Activated CD4-positive, alpha-beta T cell treated with anti-CD3 and anti-CD28 coated beads, Interleukin-2, amount 50 U/mL, for 1 hour (primary cell): ENCODE measurements around the gene ZNF438.
A peak's percentile ranks its signal among the peaks of the same experiment; 100 is the strongest.
"Not testable (repeated sequence)": the region's sequence is repeated elsewhere in the genome, so short reads cannot be mapped to it uniquely, and the experiment has no call there.

Experiments
- DNase-seq: peaks from one replicate; pipeline ENCODE4 v3.0.0-alpha.2; 2020

Gene ZNF438

GRCh38 chr10:31031558-31032257, at the start of gene ZNF438:
Gene ZNF438 (minus strand): TSS chr10:31031865. CDS start chr10:30877034, 154,831 bp downstream.
- peak; percentile 92 for DNase-seq

DNA sequence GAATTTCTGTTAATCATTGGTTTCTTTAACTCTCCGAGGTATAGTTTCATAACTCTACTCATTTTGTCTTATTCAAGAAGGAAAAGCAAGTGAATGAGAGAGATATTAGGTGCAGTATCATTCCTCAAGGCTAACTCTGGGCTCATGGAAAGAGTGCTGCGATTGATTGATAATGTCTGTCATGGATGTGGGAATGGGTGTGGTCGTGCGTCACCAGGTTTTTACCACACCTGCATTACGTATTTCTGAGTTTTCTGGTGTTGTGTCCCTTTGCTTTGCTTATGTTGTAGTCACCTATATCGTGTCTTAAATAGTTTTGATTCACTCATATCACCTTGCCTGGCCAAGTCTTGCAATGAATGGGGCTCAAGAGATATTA, 44.9 kb upstream of the ZNF438 start:
- no peak for DNase-seq

- no peak for DNase-seq
These were observed 44.4 kb upstream of the ZNF438 start for GRCh38 chr10:31075881-31076609.

DNA sequence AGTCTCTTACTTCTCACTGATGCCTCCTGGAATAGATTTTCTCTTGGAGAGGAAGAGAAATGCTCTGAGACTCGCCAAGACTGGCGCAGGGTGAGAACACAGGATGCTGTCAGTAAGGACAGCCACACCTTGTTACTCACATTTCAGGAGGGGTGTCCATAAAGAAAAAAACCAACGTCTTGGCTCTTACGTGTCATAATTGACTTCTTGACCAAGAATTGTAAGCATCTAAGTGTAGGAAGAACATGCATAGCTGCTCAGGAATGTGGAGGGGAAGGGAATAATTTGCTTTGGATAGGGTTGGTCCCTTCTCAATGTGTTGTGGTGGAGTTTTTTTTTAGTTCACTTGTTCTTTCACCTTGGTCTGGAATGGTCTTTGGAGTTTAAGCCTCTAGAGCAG, 43.8 kb upstream of the ZNF438 start:
- DNase-seq = no peak

DNA sequence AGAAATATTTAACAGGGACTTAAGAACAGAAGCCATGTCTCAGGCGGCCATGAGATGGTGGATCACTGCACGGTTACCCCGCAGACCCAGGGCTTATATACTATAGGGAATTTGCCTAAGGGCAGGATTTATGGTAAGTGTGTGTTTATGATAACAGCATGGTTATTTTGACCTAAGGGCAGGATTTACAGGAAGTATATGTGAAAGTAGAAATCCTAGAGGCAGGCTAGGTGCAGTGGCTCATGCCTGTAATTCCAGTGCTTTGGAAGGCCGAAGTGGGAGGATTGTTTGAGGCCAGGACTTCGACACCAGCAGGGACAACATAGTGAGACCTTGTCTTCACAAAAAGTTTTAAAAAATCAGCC, 43.0 kb upstream of the ZNF438 start:
- DNase-seq = no peak

DNA sequence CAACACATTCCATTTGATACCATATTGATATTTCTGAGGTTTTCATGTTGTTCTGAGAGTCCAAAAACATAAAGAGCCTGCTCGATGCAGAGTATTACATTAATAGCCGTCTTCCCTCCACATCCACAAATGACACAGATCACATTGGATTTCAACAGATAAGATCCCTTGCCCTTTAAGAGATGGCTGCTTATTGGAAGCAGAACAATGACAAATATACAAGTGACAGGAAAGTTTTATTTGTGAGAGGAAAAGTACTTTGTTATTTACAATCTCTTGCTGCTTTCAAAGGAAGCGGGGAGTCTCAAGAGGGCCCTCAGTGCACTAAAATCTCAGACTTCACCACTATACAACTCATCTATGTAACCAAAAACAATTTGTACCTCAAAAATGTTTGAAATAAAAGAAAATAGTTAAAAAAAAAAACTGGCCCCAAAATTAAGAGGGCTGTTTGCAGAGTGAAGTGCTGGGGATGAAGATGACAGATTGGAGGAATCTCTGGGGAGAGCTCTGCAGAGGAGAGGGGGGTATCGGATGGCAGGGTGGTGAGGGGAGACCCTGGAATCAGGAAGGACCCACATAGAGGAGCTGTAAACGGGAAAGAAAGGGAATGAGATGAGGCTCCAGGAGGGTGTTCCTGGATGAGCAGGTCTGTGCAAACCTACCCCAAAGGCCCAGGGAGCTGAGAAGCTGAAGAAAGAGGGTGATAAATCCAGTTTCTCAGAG, 42.5 kb upstream of the ZNF438 start:
- DNase-seq = no peak

GRCh38 chr10:31073211-31073610, 41.5 kb upstream of the ZNF438 start:
- no peak for DNase-seq

DNA sequence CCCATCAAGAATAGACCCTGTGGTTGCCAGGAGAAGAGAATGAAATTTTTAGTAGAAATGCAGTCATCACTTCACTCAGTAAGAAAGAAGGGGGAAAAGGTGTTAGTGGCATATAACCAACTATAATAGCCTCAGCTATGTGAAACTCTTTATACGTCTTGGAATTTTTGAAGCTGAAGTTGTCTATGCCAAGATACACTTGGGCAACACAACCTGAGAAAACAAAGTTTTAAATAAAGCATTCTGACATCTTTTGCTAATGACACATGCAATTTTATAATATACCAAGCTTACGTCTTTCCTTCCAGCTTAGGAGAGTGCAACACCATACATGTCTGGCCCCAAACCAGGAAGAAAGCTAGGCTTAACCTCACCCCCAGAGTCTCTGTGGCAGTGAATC, 40.8 kb upstream of the ZNF438 start:
- no peak for DNase-seq

DNA sequence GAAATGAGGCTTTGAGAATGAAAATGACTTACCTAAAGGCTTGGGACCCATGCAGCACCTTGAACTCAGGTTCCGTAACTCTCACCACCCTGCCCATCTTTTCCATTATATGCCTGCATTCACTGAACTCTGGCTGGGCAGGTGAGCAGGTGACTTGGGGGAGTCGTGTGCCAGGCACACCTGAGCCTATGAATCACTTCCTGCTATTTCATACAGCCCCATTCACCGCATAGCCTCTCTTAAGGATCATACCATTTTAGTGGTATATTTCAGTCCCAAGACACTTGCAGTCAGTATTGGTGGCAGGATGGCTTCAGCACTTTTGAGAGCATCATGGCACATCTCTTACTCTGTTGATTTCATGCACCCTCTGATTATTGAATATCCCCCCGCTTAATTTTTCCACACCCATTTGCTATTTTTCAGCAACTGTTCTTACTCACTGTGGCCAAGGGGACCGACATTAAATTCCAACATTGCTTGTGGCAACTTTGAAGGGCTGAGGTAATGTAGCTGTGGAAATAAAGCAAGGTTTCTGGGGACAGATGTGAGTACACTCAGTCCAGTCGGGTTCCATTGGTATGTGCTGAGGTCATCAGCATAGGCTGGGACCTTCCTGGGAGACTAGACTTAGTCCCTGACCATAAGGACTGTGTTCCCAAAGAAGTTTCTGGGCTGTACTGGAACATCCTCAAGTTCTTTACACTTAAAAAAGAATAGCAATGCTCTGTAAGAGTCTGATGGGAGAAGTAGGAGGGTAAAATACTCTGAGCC, 39.8 kb upstream of the ZNF438 start:
- no peak for DNase-seq

DNA sequence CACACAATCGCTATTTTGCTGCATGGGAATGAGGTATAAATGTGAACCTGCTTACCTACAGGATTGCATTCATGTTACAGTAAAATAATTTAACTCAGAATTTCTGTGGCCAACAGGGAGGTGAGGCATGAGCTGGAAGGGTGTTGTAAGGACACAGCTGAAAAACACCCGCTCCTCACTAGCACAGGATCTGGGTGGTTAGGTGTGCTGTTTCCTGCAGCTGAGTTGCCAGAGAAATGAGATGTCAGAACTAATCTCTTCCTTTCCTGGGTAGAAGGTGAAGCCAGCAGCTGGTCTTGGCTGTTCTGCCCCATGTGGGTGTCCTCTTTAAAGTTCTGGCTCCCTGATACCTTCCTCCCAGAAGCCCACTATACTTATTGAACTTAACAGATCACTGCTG, 39.0 kb upstream of the ZNF438 start:
- no peak for DNase-seq

- DNase-seq = no peak
These were observed 38.4 kb upstream of the ZNF438 start for GRCh38 chr10:31070025-31070424.

- no peak for DNase-seq
These were observed 37.7 kb upstream of the ZNF438 start for GRCh38 chr10:31069411-31069810.

GRCh38 chr10:31064348-31064747, 32.7 kb upstream of the ZNF438 start:
- DNase-seq = no peak

DNA sequence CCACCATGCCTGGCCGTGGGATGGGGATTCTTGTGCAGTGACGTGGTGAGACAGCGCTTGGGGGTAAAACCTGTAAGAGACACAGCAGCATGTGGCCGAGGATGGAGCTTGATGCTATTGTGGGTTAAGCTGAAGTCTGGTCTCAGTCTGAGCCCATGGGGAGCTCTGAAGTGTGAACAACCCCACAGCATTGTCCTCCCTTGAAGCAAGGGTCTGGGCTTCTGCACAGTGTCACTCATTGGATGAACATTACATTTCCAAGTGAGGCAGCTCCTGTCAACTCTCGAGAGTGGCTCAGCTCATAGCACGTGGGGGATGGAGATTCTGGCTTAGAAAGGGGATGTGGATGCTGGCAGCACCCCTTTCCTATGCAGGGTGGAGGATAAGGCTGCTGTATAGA, 32.2 kb upstream of the ZNF438 start:
- no peak for DNase-seq

DNA sequence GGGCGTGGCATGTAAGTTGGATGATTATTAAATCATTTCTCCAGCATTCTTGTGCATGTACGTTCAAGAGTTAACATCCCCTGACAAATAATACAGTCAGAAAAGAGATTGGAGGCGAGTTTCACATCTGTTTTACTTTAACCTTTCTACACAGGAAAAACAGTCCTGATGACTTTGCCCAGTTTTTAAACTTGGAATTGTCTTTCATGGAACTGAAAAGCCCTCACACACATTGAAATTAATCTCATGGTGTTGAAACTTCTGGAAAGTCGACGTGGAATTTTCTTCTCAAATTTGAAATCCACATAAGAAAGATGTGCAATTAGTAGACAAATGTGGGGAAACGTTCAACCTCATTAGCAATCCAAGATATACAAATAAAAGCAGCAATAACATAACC, 31.2 kb upstream of the ZNF438 start:
- no peak for DNase-seq

- DNase-seq = no peak
These were observed 30.3 kb upstream of the ZNF438 start for GRCh38 chr10:31061941-31062340.

GRCh38 chr10:31058795-31059703, 27.4 kb upstream of the ZNF438 start:
- DNase-seq = no peak

GRCh38 chr10:31056678-31057077, 25.0 kb upstream of the ZNF438 start:
- DNase-seq = not testable (repeated sequence)

GRCh38 chr10:31055573-31056251, 24.0 kb upstream of the ZNF438 start:
- no peak for DNase-seq

GRCh38 chr10:31051703-31052102, 20.0 kb upstream of the ZNF438 start:
- no peak for DNase-seq

DNA sequence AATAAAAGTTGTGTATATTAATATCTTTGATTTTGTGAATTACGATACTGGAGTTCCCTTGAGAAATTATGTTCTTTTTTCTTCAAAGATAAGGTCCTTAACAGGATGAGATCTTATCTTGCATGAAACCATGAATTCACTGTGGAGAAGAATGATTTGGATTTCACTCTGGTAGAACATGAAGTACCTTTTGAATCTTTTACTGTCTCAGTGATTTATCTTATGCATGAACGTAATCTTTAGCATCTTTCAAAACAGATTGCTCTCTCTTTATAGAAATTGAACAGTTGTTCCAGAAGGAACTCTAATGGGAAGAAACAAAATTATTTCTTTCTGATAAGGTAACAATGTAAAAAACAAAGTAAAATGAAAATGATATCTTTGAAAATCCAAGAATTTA, 11.0 kb upstream of the ZNF438 start:
- no peak for DNase-seq

DNA sequence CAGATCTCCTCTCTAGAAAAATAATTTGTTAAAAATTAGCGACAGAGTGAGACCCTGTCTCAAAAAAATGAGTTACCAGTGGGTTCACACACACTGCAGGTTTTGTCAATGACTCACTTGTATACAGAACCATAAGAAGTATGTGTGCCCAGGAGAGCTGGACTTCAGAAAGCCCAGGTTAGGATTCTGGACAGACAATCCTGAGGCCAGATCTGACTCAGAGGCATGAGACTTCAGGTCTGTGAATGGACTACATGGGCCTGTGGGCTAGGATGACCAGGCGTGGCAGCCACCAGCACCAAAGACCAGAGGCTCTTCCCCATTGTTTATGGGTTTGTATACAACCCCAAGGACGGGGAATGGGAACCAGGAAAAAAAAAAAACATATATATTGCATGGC, 9.3 kb upstream of the ZNF438 start:
- no peak for DNase-seq
